Measurements from ENCODE around the gene GH1. TPM values are rescaled to one million over a fixed set of nuclear protein-coding genes. Genes with fewer than 3 reads are reported as not detected.
"Not testable (repeated sequence)": the region's sequence is repeated elsewhere in the genome, so short reads cannot be mapped to it uniquely, and the experiment has no call there.

GH1 gene
- total and polyA plus RNA-seq, 3 donors from 2014 or later, result 0.43 TPM; not detected in 2

GRCh38 chr17:63928966-63929695, 10.5 kb upstream of the GH1 start:
- no peaks in the 10 kb centered on the region for H3K9me3 ChIP-seq
- no peak for DNase-seq
- H3K4me1 ChIP-seq, result peaks cover 3% of the 10 kb centered on the region
- intact Hi-C loops (cut with DNase I; ENCODE audit: low total_unique reads), result no loop called here
- H3K27ac ChIP-seq, result no peak overlapping the region
- H3K27me3 ChIP-seq, result no peaks in the 10 kb centered on the region
- WGBS, 2 donors, result 90 to 93% methylated on average over 9 of the region's 10 CpGs
- H3K36me3 ChIP-seq (ENCODE audit: low read depth, missing control alignments), result no peaks in the 10 kb centered on the region
- TF ChIP-seq POLR2A (IDR thresholded peaks at IDR 0.05), result no peak
- H3K4me3 ChIP-seq, result no peak overlapping the region

DNA sequence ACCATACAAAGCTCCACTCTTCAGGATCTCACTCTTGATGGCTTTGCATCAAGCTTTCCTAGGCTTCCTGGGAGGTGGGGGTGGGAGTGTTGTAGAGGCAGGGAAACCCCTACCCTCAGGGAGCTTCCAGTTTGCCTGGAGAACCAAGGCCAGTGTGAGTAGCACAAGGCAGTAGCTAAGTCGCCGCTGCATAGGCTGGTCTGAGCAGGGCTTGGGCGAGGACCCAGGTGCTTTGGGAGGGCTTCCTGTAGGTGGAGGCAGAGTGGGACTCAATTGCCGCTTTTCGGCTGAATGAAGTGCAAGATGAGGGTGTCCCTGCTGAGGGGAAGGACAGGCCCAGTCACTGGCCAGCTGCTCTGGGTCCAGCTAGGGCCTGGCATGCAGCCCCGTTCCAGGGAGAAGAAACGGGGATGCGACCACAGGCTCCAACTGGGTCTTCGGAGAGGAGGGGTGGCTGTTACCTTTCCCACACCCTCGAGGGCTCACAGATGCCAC, 9.6 kb upstream of the GH1 start:
- no peak for DNase-seq
- no peak overlapping the region for H3K4me3 ChIP-seq
- no peak overlapping the region for H3K27ac ChIP-seq
- H3K4me1 ChIP-seq, result peaks cover 3% of the 10 kb centered on the region
- TF ChIP-seq POLR2A (IDR thresholded peaks at IDR 0.05), result no peak
- TF ChIP-seq, protein P1, sequence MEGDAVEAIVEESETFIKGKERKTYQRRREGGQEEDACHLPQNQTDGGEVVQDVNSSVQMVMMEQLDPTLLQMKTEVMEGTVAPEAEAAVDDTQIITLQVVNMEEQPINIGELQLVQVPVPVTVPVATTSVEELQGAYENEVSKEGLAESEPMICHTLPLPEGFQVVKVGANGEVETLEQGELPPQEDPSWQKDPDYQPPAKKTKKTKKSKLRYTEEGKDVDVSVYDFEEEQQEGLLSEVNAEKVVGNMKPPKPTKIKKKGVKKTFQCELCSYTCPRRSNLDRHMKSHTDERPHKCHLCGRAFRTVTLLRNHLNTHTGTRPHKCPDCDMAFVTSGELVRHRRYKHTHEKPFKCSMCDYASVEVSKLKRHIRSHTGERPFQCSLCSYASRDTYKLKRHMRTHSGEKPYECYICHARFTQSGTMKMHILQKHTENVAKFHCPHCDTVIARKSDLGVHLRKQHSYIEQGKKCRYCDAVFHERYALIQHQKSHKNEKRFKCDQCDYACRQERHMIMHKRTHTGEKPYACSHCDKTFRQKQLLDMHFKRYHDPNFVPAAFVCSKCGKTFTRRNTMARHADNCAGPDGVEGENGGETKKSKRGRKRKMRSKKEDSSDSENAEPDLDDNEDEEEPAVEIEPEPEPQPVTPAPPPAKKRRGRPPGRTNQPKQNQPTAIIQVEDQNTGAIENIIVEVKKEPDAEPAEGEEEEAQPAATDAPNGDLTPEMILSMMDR (IDR thresholded peaks at IDR 0.05), result no peak
- intact Hi-C loops (cut with DNase I; ENCODE audit: low total_unique reads), result no loop called here
- no peaks in the 10 kb centered on the region for H3K36me3 ChIP-seq (ENCODE audit: low read depth, missing control alignments)
- WGBS, 2 donors, result 90% methylated on average over 10 of the region's 10 CpGs
- no peaks in the 10 kb centered on the region for H3K9me3 ChIP-seq
- H3K27me3 ChIP-seq, result no peaks in the 10 kb centered on the region

- Histone ChIP-seq H3K4me1 (peaks cover 3% of the 10 kb centered on the region), H3K36me3 (ENCODE audit: low read depth, missing control alignments) (no peaks in the 10 kb centered on the region), H3K27me3 (no peaks in the 10 kb centered on the region), H3K9me3 (no peaks in the 10 kb centered on the region), H3K27ac (no peak overlapping the region), H3K4me3 (no peak overlapping the region)
- no peak for TF ChIP-seq POLR2A (IDR thresholded peaks at IDR 0.05)
- TF ChIP-seq, protein P1 (IDR thresholded peaks at IDR 0.05), result no peak
- intact Hi-C loops (cut with DNase I; ENCODE audit: low total_unique reads), result no loop called here
- WGBS, 2 donors, result 64 to 74% methylated on average over 5 to 8 of the region's 8 CpGs
- no peak for DNase-seq
Observed at GRCh38 chr17:63927464-63928171, 9.0 kb upstream of the GH1 start.

- intact Hi-C loops (cut with DNase I; ENCODE audit: low total_unique reads), result no loop called here
- Histone ChIP-seq H3K27ac (no peak overlapping the region), H3K9me3 (no peaks in the 10 kb centered on the region), H3K27me3 (no peaks in the 10 kb centered on the region), H3K4me1 (peaks cover under 1% of the 10 kb centered on the region), H3K4me3 (no peak overlapping the region), H3K36me3 (ENCODE audit: low read depth, missing control alignments) (no peaks in the 10 kb centered on the region)
- WGBS, 2 donors, result 94 to 99% methylated on average over 2 of the region's 2 CpGs
- TF ChIP-seq POLR2A (IDR thresholded peaks at IDR 0.05), result no peak
- TF ChIP-seq, protein P1 (IDR thresholded peaks at IDR 0.05), result no peak
- no peak for DNase-seq
Observed at GRCh38 chr17:63926164-63926563, 7.5 kb upstream of the GH1 start.

- Histone ChIP-seq H3K36me3 (ENCODE audit: low read depth, missing control alignments) (no peaks in the 10 kb centered on the region), H3K9me3 (no peaks in the 10 kb centered on the region), H3K27ac (no peak overlapping the region), H3K4me1 (no peaks in the 10 kb centered on the region), H3K27me3 (no peaks in the 10 kb centered on the region), H3K4me3 (no peak overlapping the region)
- DNase-seq, result no peak
- no peak for TF ChIP-seq POLR2A (IDR thresholded peaks at IDR 0.05)
- TF ChIP-seq, protein P1 (IDR thresholded peaks at IDR 0.05), result no peak
- 72 to 84% methylated on average over 5 of the region's 5 CpGs for WGBS, 2 donors
- intact Hi-C loops (cut with DNase I; ENCODE audit: low total_unique reads), result no loop called here
Observed at GRCh38 chr17:63925615-63926014, 7.0 kb upstream of the GH1 start.

DNA sequence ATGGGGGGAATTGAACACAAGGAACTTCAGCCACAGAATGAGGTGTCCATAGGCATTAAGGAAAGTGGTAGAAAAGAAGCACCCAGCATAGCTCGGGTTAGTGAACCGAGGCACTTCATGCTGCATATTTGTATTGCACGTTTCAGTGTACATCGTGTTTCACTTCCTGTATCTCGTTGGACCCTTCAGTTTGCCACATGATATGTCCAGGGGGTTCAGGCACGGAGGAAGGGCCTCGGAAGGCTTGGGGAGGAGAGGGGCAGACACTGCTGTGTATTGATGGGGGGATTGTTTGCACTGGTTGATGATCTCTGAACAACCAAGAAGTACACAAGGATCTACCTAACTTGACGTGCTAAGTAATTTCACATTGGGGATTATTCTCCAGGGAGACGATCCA, 3.8 kb upstream of the GH1 start:
- H3K36me3 ChIP-seq (ENCODE audit: low read depth, missing control alignments); H3K27ac ChIP-seq; intact Hi-C loops (cut with DNase I; ENCODE audit: low total_unique reads); H3K4me1 ChIP-seq; H3K4me3 ChIP-seq; H3K9me3 ChIP-seq; DNase-seq; H3K27me3 ChIP-seq: not testable (repeated sequence)
- WGBS, 2 donors, result 75 to 85% methylated on average over 9 of the region's 9 CpGs

DNA sequence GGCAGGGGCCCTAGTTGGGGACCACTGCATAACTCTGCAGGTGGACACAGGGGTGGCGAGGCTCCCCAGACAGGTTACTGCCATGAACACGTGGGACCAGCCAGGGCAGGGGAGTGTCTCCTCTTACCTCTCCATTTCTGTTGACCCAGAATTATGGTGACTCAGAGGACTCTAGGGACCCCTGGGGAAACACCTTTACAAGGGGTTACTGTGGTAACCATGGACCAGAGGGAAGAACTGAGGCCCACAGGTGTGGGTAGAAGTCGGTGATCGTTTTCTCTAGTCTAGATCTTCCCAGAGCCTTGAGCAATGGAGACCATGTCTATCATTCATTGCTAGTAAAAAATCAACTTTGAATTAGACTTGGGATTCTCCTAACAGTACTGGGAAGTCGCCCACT, 2.1 kb upstream of the GH1 start:
- H3K4me1 ChIP-seq; intact Hi-C loops (cut with DNase I; ENCODE audit: low total_unique reads); DNase-seq; H3K9me3 ChIP-seq; H3K27ac ChIP-seq; H3K27me3 ChIP-seq; H3K4me3 ChIP-seq; H3K36me3 ChIP-seq (ENCODE audit: low read depth, missing control alignments): not testable (repeated sequence)
- 92 to 94% methylated on average over 5 of the region's 5 CpGs for WGBS, 2 donors

- H3K27ac ChIP-seq; H3K4me3 ChIP-seq; intact Hi-C loops (cut with DNase I; ENCODE audit: low total_unique reads); H3K4me1 ChIP-seq; DNase-seq; H3K27me3 ChIP-seq; H3K9me3 ChIP-seq; H3K36me3 ChIP-seq (ENCODE audit: low read depth, missing control alignments): not testable (repeated sequence)
- 75 to 77% methylated on average over 6 of the region's 6 CpGs for WGBS, 2 donors
Observed at GRCh38 chr17:63920050-63920449, 1.4 kb upstream of the GH1 start.

Data from testis (tissue), 3 donors.